GOT3 (cell line): ENCODE measurements around the gene AUH.

Source experiments
- DNase-seq: peaks from one replicate; lab custom pipeline; 2025; ENCODE audit warnings: mixed read lengths; lab: John Stamatoyannopoulos, UW

The AUH gene

GRCh38 chr9:91246846-91247245, 114.9 kb downstream of the AUH start:
- no peak for DNase-seq

DNA sequence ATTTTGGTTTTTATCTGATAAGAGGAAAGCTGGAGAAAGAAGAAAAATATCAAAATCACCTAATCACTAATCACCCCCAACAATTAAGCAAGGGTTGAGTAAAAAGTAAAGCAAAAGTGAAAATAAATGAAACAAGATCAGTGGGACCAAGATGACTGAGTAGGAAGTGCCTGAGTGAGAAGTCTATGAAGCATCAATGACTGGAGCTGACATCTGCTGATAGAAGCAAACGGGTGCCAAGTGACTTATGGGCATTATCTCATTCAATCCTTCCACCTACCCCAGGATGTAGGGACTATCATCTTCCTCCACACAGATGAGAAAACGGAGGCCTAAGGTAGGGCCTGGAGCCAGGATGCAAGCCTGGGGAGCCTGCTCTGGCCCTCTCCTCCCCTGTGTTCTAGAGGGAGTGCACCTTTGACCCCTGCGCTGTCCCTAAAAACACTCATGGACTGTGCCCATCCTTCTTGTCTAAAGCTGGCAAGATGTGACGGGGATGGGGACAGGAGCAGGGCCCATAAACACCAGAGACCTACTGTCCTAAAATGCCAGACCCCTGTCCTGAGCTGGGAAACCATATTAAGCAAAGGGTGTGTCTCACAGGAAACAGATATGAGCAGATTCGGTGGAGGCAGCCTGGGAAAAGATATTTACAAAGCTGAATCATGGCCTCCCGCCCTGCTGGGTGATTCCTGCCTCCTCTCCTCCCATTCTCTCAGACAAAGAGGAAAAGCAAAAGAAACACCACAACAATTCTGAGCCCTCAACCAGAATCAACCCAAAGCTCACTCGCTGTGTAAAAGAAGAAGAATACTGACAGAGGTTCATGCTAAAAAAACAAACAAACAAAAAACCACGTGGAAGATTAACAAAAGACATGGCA, 116.0 kb downstream of the AUH start:
- no peak for DNase-seq

- DNase-seq: no peak
Measured at GRCh38 chr9:91243029-91243428, 118.7 kb downstream of the AUH start.

GRCh38 chr9:91241909-91242308, 119.8 kb downstream of the AUH start:
- no peak for DNase-seq

DNA sequence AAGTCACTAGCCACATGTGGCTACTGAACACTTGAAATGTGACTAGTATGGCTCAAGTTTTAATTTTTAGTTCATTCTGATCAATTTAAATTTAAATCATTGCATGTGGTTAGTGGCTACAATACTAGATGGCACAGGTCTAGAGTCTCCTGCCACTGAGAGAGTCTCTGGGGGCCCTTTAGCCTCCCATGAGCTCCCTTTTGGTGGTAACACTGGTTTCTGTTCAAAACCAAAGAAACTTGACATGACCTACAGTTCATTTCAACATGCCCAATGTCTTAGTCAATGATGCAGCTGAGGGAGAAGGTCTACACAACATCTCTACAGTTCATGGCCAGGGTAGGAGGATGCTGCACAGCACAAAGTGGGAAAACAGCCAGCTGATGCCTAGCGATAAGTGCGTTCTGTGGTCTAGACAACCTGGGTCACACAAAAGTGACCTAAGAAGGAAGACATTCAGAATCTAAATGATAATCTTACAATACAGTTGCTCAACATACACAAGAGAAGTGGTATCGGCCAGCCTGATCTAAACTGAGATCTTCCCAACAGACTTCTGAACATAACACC, 121.0 kb downstream of the AUH start:
- DNase-seq: no peak

DNA sequence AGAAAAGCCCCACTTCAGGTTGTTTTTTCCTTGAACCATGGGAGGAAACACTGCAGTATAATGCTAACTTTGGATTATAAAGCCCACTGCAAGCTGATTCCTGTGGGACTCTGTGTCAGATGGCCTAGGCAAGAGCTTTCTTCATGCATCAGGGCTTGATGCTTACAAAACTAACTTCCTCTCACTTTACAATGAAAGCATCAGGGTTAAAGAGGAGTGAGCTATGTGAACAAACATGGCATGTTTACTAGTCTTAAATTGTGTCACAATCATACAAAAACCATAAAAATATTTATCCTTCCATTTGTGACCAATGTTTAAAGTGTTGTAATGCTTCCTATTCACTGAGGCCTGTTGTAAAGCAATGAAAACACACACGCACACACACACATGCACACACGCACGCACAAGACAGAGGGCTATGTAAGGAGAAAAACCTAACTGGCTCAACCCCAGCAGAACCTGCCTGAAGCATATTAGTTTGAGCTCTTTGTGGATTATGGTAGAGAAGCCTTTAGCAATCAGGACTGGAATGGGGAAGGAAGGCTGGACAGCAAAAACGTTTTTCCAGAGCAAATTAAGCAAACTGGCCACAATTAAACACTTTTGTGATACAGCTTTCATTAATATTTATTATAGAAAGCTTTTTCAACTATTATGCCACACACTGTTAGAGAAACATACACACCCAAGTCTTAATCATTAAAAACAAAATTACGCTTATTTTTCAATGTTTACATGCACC, 122.2 kb downstream of the AUH start:
- no peak for DNase-seq

- DNase-seq: no peak
Measured at GRCh38 chr9:91234523-91234922, 127.2 kb downstream of the AUH start.

- no peak for DNase-seq
Measured at GRCh38 chr9:91231619-91232018, 130.1 kb downstream of the AUH start.

- no peak for DNase-seq
Measured at GRCh38 chr9:91223000-91223399, 138.7 kb downstream of the AUH start.

GRCh38 chr9:91222457-91222856, 139.3 kb downstream of the AUH start:
- no peak for DNase-seq

DNA sequence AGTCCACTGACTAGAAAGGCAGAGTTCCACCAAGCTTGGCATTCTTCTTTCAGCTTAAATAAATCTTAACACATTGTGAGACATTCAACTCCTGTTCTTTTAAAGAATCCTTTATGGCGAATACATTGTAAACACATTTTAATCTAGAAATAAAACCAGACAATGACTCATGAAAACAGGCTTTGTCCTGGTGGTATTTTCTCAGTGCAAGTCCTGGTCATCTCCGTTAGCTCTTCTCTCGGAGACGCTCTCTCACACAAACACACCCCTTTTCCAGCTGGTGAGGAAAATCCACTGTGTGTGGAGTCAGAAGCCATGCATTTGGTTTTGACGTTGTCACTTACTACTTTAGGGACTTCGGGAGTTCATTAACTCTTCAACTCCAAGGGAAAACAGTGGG, 140.4 kb downstream of the AUH start:
- no peak for DNase-seq

DNA sequence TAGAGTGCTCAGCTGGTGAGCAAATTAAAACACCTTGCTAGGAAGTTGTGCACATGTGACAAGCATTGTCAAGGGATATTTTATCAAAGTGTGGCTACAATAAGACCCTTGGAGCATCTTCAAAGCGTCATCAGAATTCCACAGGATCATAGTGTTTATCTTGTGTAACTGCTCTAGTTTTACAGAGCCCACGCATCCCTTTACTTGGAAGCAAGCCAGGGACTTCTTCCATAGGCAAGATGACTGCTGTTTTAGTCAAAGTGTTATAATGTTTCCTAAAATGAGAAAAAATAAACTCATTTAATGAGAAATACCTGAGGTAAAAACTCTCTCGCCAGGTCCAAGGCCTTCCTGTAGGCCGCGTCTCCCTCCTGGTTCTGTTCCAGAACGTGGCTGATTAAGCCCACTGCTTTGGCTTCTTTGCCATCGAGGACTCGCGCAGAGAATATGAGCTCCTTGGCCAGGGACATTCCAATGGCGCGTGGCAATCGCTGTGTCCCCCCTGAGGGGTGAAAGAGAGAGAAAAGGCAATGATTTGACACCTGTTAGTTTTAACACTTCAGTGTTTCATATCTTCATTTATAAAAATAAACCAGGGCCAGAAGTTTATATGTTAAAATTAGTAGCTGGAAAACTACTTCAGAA, 141.1 kb downstream of the AUH start:
- DNase-seq: no peak

DNA sequence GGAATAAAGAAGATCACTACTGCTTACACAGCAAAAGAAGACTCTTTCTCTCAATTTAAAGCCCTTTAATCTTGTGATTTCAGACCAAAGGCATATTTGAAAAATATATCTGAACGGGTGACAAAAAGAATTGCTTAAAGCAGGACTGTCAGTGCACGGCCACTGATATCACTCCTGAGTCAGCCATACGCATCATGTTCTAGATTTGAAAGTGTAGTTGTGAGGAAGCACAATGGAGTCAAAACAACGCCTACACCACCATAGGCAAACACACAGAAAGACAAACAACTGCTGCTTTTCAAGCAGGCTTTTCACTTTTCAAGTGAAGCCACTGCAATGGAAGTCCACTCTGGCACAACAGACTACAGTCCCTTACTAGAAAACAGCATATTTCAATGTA, 141.7 kb downstream of the AUH start:
- no peak for DNase-seq

DNA sequence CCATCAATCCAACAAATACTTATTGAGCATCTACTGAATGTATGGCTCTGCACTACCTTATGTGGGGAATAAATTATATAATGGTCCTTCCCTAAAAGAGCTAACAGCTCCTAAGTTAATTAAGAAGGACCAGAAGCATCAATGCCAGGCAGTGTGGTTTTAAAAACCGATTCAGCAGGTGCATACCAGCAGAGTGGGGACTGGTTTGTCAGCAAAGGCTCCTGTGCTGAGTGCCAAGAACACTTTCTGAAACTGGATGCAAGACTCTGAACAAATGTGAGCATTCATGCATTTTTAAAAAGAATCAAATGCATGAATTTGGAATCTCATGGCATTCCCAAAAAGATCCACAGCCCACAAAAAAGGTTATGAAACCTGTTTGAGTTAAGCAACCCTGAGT, 142.2 kb downstream of the AUH start:
- no peak for DNase-seq

DNA sequence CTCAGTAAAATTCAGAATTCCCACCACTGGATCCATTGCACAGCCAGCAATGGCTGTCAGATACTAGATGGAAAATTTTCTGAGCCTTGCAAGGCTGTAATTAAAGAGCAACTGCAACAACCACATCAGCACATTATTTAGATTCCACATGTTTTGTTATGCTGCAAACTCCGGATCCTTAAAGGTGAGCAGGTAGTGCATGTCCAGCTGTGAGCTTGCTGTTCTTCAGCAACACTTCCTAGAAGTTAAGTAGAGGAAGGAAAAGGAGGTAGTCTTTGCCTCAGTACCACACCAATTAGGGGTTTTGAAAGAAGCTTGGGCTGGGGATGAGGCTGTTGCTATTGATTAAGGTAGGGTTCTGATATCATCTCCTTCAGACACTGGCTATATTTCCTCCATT, 144.3 kb downstream of the AUH start:
- DNase-seq: no peak

- DNase-seq: no peak
Measured at GRCh38 chr9:91214867-91215266, 146.9 kb downstream of the AUH start.

DNA sequence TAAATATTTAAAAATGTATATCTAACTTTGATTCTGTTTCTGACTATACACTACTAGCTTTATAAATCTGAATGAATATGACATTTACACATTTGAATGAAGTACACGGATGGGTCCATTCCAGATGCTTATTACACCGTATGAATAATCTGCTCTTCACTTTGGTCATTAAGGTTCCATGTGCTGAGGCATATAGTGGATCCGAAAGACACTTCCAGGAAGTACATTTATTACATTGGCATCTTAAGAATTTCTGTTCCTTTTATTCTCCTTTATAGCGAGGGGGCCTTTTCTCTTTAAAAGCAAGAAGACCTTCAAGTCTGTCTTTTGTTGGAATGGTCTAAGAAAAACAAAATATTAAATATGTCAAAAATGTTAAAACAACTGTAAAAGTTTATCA, 147.6 kb downstream of the AUH start:
- no peak for DNase-seq

DNA sequence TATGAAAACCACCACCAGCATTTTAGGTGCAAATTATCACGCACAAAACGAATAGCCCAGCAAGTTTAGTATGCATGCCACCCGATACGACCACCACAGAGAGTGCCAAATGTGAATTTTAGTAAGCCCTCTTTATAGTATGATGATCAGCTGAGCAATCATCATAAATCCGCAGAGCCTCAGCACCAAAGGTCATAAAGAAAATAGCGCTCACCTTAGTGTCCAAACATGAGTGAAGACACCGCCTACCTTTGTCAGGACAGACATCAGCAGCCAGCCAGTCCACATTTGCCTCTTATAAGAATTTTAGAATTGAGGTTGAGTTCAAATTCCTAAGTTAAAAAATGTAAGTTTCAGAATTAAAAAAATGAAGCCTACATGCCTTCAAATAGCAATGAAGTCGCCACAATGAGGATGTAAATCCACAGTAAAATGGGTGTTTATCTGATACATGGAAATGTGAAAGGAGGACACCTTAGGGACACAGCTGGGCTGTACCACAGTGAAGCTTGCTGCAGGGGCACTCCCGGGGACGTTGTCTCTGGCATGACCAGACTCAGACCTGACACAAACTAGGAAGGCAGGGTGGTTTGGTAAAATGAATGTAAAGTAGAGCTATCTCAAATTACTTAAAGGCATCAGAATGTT, 149.0 kb downstream of the AUH start:
- DNase-seq: no peak

DNA sequence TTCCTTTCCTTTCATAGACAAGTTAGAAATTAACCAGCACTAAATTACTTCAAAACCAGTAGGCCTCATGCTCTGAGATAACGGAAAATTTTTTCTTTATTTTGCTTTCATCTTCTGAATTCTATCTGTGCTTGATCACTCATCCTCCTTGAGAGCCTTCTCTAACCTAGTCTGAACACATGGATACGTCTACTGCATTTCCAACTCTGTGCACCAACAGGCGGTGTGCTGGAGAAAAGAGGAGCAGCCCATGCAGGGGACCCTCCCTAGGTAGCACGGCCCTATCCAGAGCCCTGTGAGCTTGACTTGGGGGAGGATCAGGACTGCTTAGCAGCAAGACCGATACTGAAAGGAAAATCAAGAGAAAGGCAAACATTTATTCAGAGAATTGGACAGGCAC, 149.8 kb downstream of the AUH start:
- no peak for DNase-seq

DNA sequence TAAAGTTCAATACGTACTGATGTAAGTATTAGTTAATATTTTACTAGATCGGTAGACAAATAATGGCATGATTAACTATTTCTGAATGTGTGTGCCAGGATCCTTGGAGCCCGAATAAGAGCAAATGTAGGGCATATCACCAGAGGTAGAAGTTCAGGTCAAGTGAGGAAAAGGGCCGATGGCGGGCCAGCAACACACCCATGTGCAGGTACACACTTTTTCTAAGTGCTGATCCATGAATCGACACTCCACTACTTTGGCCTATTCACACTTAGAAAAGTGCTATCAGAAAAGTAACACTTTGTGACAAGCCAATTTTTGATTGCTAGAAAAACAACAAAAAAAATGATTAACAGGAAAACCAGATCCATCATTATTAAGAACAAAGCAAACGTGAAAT, 150.3 kb downstream of the AUH start:
- DNase-seq: no peak

GRCh38 chr9:91210318-91210717, 151.4 kb downstream of the AUH start:
- DNase-seq: no peak

GRCh38 chr9:91208837-91209236, 152.9 kb downstream of the AUH start:
- DNase-seq: no peak
